ENCODE results near the gene VKORC1.

Gene VKORC1

DNA sequence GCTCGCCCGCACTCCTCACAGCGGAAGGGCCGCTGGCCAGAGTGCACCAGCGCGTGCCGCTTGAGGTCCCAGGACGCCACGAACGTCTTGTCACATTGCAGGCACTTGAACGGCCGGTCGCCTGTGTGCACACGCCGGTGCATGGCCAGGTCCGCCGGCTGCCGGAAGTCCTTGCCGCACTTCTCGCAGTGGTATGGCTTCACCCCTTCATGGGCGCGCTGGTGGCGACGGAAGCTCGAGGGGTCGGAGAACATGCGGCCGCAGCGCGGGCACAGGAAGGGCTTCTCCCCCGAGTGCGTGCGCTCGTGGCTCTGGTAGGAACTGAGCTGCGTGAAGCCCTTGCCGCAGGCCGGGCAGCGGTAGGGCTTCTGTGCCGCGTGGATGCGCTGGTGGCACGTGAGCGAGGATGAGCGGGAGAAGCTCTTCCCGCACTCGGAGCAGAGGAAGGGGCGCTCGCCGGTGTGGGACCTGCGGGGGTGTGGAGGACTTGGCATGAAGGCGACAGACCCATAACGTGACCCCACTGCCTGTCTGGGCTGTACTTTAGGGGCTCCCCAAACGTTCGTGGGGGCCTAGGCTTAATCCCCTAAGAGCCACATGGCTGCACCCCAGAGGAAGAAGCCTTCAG lies 32.7 kb downstream of the VKORC1 start:
- no peaks in the 10 kb centered on the region for H3K4me1 ChIP-seq (ENCODE audit: control insufficient read depth, low read depth, low read length)
- no peak overlapping the region for H2BK5ac ChIP-seq (ENCODE audit: low read length)
- no peak overlapping the region for H3K56ac ChIP-seq (ENCODE audit: low read length)
- peaks cover 11% of the 10 kb centered on the region for H3K79me1 ChIP-seq (ENCODE audit: low read length)
- H2BK120ac ChIP-seq (ENCODE audit: low read depth, low read length), result no peak overlapping the region
- H2BK15ac ChIP-seq (replicated peaks; ENCODE audit: low read depth), result no peak overlapping the region
- no peak overlapping the region for H3K4ac ChIP-seq (ENCODE audit: low read depth, low read length)
- no peak overlapping the region for H4K8ac ChIP-seq (ENCODE audit: low read depth, low read length)
- DNase-seq, result no peak
- H3K27ac ChIP-seq (ENCODE audit: low read depth, low read length), result no peak overlapping the region
- no CpG with 5 or more reads among the region's 54 CpGs for WGBS (ENCODE audit: extremely low coverage, insufficient coverage, low lambda C conversion rate)
- no peak overlapping the region for H2AK5ac ChIP-seq (ENCODE audit: low read length)
- H3K23ac ChIP-seq (ENCODE audit: low read length), result no peak overlapping the region
- H3K36me3 ChIP-seq (ENCODE audit: control insufficient read depth, insufficient read depth, low read length), result peaks cover 3% of the 10 kb centered on the region
- H3K4me2 ChIP-seq (ENCODE audit: low read length), result no peak overlapping the region
- H4K5ac ChIP-seq (ENCODE audit: low read length), result no peak overlapping the region
- no peak overlapping the region for H3K4me3 ChIP-seq (ENCODE audit: low read length)
- H3K27me3 ChIP-seq (ENCODE audit: insufficient read depth, low read length, poor library complexity), result no peaks in the 10 kb centered on the region
- H3K9ac ChIP-seq (ENCODE audit: low read length), result no peak overlapping the region
- H3K18ac ChIP-seq (ENCODE audit: low read length), result no peak overlapping the region
- peaks cover 9% of the 10 kb centered on the region for H3K79me2 ChIP-seq (ENCODE audit: control insufficient read depth, insufficient read depth, low read length)

DNA sequence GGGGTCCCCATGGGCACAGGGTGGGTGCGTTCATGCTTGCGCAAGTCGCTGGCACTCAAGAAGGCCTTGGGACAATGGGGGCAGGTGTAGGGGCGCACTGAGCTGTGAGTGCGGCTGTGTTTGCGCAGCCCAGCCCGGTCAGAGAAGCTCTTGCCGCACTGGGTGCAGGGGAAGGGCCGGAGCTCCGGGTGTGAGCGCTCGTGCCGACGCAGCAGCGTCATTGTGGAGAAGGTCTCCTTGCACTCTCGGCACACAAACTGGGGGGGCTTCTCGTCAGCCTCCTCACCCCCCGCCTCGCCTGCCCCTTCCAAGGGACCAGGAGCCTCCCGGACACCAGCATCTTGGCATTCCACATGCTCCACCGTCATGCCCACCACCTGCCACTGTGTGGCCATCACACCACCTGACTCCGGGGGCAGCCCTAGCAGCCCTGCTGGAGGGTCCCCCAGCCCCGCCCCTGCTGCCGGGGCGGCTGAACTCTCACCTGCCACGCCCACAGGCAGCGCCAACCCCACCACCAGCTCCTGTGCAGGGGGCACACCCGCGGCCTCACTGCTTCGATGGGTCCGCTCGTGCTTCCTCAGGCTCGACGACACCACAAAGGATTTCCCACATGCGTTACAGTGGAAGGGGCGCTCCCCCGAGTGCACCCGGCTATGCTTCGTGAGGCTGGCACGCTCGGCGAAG lies 33.3 kb downstream of the VKORC1 start:
- no peak overlapping the region for H3K18ac ChIP-seq (ENCODE audit: low read length)
- H3K79me1 ChIP-seq (ENCODE audit: low read length), result peaks cover 10% of the 10 kb centered on the region
- H3K9ac ChIP-seq (ENCODE audit: low read length), result no peak overlapping the region
- no peak overlapping the region for H3K27ac ChIP-seq (ENCODE audit: low read depth, low read length)
- no peaks in the 10 kb centered on the region for H3K27me3 ChIP-seq (ENCODE audit: insufficient read depth, low read length, poor library complexity)
- no peak overlapping the region for H2BK5ac ChIP-seq (ENCODE audit: low read length)
- H3K4me3 ChIP-seq (ENCODE audit: low read length), result no peak overlapping the region
- no peak overlapping the region for H4K8ac ChIP-seq (ENCODE audit: low read depth, low read length)
- no peak overlapping the region for H2AK5ac ChIP-seq (ENCODE audit: low read length)
- no peak for DNase-seq
- no peak overlapping the region for H3K4ac ChIP-seq (ENCODE audit: low read depth, low read length)
- H4K5ac ChIP-seq (ENCODE audit: low read length), result no peak overlapping the region
- no peak overlapping the region for H2BK120ac ChIP-seq (ENCODE audit: low read depth, low read length)
- H3K36me3 ChIP-seq (ENCODE audit: control insufficient read depth, insufficient read depth, low read length), result peaks cover 3% of the 10 kb centered on the region
- H3K4me2 ChIP-seq (ENCODE audit: low read length), result no peak overlapping the region
- H2BK15ac ChIP-seq (replicated peaks; ENCODE audit: low read depth), result no peak overlapping the region
- no CpG with 5 or more reads among the region's 42 CpGs for WGBS (ENCODE audit: extremely low coverage, insufficient coverage, low lambda C conversion rate)
- no peaks in the 10 kb centered on the region for H3K4me1 ChIP-seq (ENCODE audit: control insufficient read depth, low read depth, low read length)
- no peak overlapping the region for H3K23ac ChIP-seq (ENCODE audit: low read length)
- H3K79me2 ChIP-seq (ENCODE audit: control insufficient read depth, insufficient read depth, low read length), result peaks cover 4% of the 10 kb centered on the region
- no peak overlapping the region for H3K56ac ChIP-seq (ENCODE audit: low read length)

DNA sequence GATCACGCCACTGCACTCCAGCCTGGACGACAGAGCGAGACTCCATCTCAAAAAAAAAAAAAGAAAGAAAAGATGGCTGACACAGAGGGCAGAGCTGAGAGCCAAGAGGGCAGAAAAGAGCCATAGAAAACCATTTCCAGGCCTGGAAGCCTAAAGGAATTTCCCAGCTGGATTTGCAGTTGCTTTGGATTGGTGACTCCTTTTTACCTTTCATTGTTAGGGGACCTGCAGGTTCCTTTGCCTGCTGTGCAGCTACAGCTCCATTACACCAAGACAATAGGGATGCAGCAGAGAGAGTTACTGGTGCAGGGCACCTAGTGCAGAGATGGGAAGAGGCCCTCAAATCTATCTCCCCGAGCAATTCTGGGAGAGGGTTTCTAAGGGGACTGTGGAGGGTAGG lies 39.0 kb downstream of the VKORC1 start:
- Histone ChIP-seq H4K8ac (ENCODE audit: low read depth, low read length) (no peak overlapping the region), H2BK120ac (ENCODE audit: low read depth, low read length) (no peak overlapping the region), H3K4me2 (ENCODE audit: low read length) (no peak overlapping the region), H3K23ac (ENCODE audit: low read length) (no peak overlapping the region), H3K4ac (ENCODE audit: low read depth, low read length) (no peak overlapping the region), H3K18ac (ENCODE audit: low read length) (no peak overlapping the region), H3K4me1 (ENCODE audit: control insufficient read depth, low read depth, low read length) (no peaks in the 10 kb centered on the region), H3K9ac (ENCODE audit: low read length) (no peak overlapping the region), H2AK5ac (ENCODE audit: low read length) (no peak overlapping the region), H3K4me3 (ENCODE audit: low read length) (no peak overlapping the region), H3K79me2 (ENCODE audit: control insufficient read depth, insufficient read depth, low read length) (no peaks in the 10 kb centered on the region), H3K27ac (ENCODE audit: low read depth, low read length) (no peak overlapping the region), H3K56ac (ENCODE audit: low read length) (no peak overlapping the region), H4K5ac (ENCODE audit: low read length) (no peak overlapping the region), H2BK5ac (ENCODE audit: low read length) (no peak overlapping the region), H3K36me3 (ENCODE audit: control insufficient read depth, insufficient read depth, low read length) (no peaks in the 10 kb centered on the region), H3K79me1 (ENCODE audit: low read length) (no peaks in the 10 kb centered on the region), H3K27me3 (ENCODE audit: insufficient read depth, low read length, poor library complexity) (no peaks in the 10 kb centered on the region), H2BK15ac (replicated peaks; ENCODE audit: low read depth) (no peak overlapping the region)
- DNase-seq, result peak; percentile 47
- WGBS (ENCODE audit: extremely low coverage, insufficient coverage, low lambda C conversion rate), result no CpG with 5 or more reads among the region's 4 CpGs

DNA sequence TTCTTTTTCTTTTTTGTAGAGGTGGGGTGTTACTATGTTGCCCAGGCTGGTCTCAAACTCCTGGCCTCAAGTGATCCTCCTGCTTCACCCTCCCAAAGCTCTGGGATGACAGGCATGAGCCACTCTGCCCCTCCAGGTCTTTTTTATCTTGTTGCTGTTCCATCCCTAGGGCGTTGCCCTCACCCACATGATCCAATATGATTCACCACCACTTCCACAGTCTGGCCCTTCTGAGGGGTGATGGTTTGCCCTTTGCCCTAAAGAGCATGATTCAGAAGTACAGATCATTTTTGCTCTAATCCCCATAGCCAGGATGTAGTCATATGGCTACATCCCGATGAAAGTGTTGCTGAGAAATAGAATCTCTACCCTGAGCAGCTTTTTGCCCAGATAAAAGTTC lies 42.5 kb downstream of the VKORC1 start:
- WGBS (ENCODE audit: extremely low coverage, insufficient coverage, low lambda C conversion rate), result no CpG with 5 or more reads among the region's 2 CpGs
- no peak overlapping the region for H2BK15ac ChIP-seq (replicated peaks; ENCODE audit: low read depth)
- no peak for DNase-seq

DNA sequence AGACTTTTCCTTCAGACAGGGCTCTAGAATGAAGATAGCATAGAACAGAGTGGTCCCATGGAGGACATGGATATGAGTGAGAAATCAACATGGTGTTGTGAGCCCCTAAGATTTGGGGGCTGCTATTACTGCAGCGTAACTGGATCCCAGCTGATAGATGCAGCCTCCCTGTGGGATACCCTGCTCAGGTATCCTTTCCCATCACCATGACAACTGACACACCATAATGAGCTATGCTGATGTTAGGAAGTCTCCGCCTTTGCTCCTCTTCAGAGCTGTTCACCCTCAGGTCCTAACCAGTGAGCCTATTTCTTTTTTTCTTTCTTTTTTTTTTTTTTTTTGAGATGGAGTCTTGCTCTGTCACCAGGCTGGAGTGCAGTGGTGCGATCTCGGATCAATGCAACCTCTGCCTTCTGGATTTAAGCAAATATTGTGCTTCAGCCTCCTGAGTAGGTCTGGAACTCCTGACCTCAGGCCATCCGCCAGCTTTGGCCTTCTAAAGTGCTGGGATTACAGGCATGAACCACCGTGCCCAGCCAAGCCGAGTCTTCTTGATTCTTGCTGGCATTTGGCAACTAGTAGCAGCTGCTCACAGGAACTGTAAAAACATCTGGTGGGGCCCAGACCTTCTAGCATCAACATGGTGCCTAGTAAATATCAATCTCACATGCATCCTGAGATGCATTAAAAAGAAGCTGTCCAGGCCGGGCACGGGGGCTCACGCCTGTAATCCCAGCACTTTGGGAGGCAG lies 44.1 kb downstream of the VKORC1 start:
- Histone ChIP-seq H4K8ac (ENCODE audit: low read depth, low read length) (no peak overlapping the region), H2BK120ac (ENCODE audit: low read depth, low read length) (no peak overlapping the region), H3K4me1 (ENCODE audit: control insufficient read depth, low read depth, low read length) (no peaks in the 10 kb centered on the region), H3K4ac (ENCODE audit: low read depth, low read length) (no peak overlapping the region), H3K79me2 (ENCODE audit: control insufficient read depth, insufficient read depth, low read length) (no peaks in the 10 kb centered on the region), H3K27ac (ENCODE audit: low read depth, low read length) (no peak overlapping the region), H3K4me3 (ENCODE audit: low read length) (no peak overlapping the region), H2AK5ac (ENCODE audit: low read length) (no peak overlapping the region), H3K79me1 (ENCODE audit: low read length) (no peaks in the 10 kb centered on the region), H3K23ac (ENCODE audit: low read length) (no peak overlapping the region), H2BK5ac (ENCODE audit: low read length) (no peak overlapping the region), H3K18ac (ENCODE audit: low read length) (no peak overlapping the region), H2BK15ac (replicated peaks; ENCODE audit: low read depth) (no peak overlapping the region), H3K27me3 (ENCODE audit: insufficient read depth, low read length, poor library complexity) (no peaks in the 10 kb centered on the region), H3K36me3 (ENCODE audit: control insufficient read depth, insufficient read depth, low read length) (no peaks in the 10 kb centered on the region), H4K5ac (ENCODE audit: low read length) (no peak overlapping the region), H3K4me2 (ENCODE audit: low read length) (no peak overlapping the region), H3K56ac (ENCODE audit: low read length) (no peak overlapping the region), H3K9ac (ENCODE audit: low read length) (no peak overlapping the region)
- WGBS (ENCODE audit: extremely low coverage, insufficient coverage, low lambda C conversion rate), result no CpG with 5 or more reads among the region's 10 CpGs
- DNase-seq, result no peak

More for the DNA sequence above, 42.5 kb downstream of the VKORC1 start:
- H3K27me3 ChIP-seq (ENCODE audit: insufficient read depth, low read length, poor library complexity), result no peaks in the 10 kb centered on the region
- no peaks in the 10 kb centered on the region for H3K79me2 ChIP-seq (ENCODE audit: control insufficient read depth, insufficient read depth, low read length)
- H3K36me3 ChIP-seq (ENCODE audit: control insufficient read depth, insufficient read depth, low read length), result no peaks in the 10 kb centered on the region
- no peak overlapping the region for H3K4me3 ChIP-seq (ENCODE audit: low read length)
- H3K56ac ChIP-seq (ENCODE audit: low read length), result no peak overlapping the region
- H3K79me1 ChIP-seq (ENCODE audit: low read length), result no peaks in the 10 kb centered on the region
- H3K18ac ChIP-seq (ENCODE audit: low read length), result no peak overlapping the region
- no peak overlapping the region for H4K8ac ChIP-seq (ENCODE audit: low read depth, low read length)
- no peak overlapping the region for H2BK120ac ChIP-seq (ENCODE audit: low read depth, low read length)
- no peak overlapping the region for H2BK5ac ChIP-seq (ENCODE audit: low read length)
- no peak overlapping the region for H2AK5ac ChIP-seq (ENCODE audit: low read length)
- no peak overlapping the region for H3K4me2 ChIP-seq (ENCODE audit: low read length)
- H3K4me1 ChIP-seq (ENCODE audit: control insufficient read depth, low read depth, low read length), result no peaks in the 10 kb centered on the region
- no peak overlapping the region for H4K5ac ChIP-seq (ENCODE audit: low read length)
- H3K23ac ChIP-seq (ENCODE audit: low read length), result no peak overlapping the region
- no peak overlapping the region for H3K27ac ChIP-seq (ENCODE audit: low read depth, low read length)
- no peak overlapping the region for H3K4ac ChIP-seq (ENCODE audit: low read depth, low read length)
- H3K9ac ChIP-seq (ENCODE audit: low read length), result no peak overlapping the region

Data from mesendoderm (in vitro differentiated cells).